BJ (cell line): Measurements from ENCODE around the gene PHYHIPL. TPM values are rescaled to one million over a fixed set of nuclear protein-coding genes. Genes with fewer than 3 reads are reported as not detected.

Experiments
- CTCF ChIA-PET: fragments of 350-600 bp; formaldehyde crosslinking; extraction: SDS; loops from one replicate; lab custom pipeline; 2021; ENCODE audit warnings: antibody characterized with exemption, inconsistent platforms; lab: Yijun Ruan, JAX
- POLR2A ChIA-PET: fragments of 300-600 bp; sonication (Branson Sonifier 250); formaldehyde crosslinking; extraction: SDS; loops from one replicate; lab custom pipeline; 2021; ENCODE audit warnings: antibody characterized with exemption; lab: Charles Lee
- DNase-seq: peaks from one replicate; pipeline ENCODE4 v3.0.0-alpha.2; 2011; ENCODE audit warnings: low read depth
- H3K27me3 ChIP-seq: 2 replicates; pipeline ENCODE4 v1.6.0; 2011; ENCODE audit warnings: low read length; ENCODE audit not compliant: control insufficient read depth, insufficient read depth
- H3K36me3 ChIP-seq: 2 replicates; pipeline ENCODE4 v1.5.1; 2011; ENCODE audit warnings: low read length; ENCODE audit not compliant: control insufficient read depth, insufficient read depth
- H3K4me3 ChIP-seq: 2 replicates; pipeline ENCODE4 v1.5.1; 2011; ENCODE audit warnings: low read depth, mild to moderate bottlenecking, control low read depth, low read length
- CTCF ChIP-seq: IDR thresholded peaks from 2 replicates; pipeline ENCODE4 v1.5.1; 2011; ENCODE audit warnings: low read depth, mild to moderate bottlenecking, control low read depth, inconsistent platforms, low read length, moderate library complexity; ENCODE audit not compliant: insufficient read depth
- polyA plus RNA-seq: library from polyadenylated mRNA; depleted of rRNA; stranded (reverse); fragments of >200 nt; gene quantifications from 2 replicates; pipeline ENCODE4 v1.2.3, GENCODE V29; 2011

The PHYHIPL gene
- polyA plus RNA-seq, 1 experiment = not detected

GRCh38 chr10:59245686-59246085 is 69.2 kb downstream of the PHYHIPL start:
- Histone ChIP-seq H3K27me3 (peaks cover 2% of the 10 kb centered on the region; the same call in 1 of the 2 replicates), H3K4me3 (no peak overlapping the region), H3K36me3 (no peaks in the 10 kb centered on the region)
- no peak for TF ChIP-seq CTCF
- no peak for DNase-seq
- POLR2A ChIA-PET = no interaction called here
- CTCF ChIA-PET = no interaction called here

- H3K27me3 ChIP-seq = no peaks in the 10 kb centered on the region
- CTCF ChIA-PET = no interaction called here
These were observed 76.0 kb downstream of the PHYHIPL start for GRCh38 chr10:59252491-59252890.

GRCh38 chr10:59255463-59255862 is 79.0 kb downstream of the PHYHIPL start:
- Histone ChIP-seq H3K27me3 (no peaks in the 10 kb centered on the region), H3K36me3 (no peaks in the 10 kb centered on the region), H3K4me3 (no peak overlapping the region)
- ChIA-PET CTCF (no interaction called here), POLR2A (no interaction called here)
- DNase-seq = no peak
- no peak for TF ChIP-seq CTCF

More at GRCh38 chr10:59252491-59252890, 76.0 kb downstream of the PHYHIPL start:
- no peak for DNase-seq
- Histone ChIP-seq H3K4me3 (no peak overlapping the region), H3K36me3 (no peaks in the 10 kb centered on the region)
- POLR2A ChIA-PET = no interaction called here
- no peak for TF ChIP-seq CTCF

GRCh38 chr10:59257224-59257623 is 80.8 kb downstream of the PHYHIPL start:
- TF ChIP-seq CTCF = no peak
- ChIA-PET POLR2A (no interaction called here), CTCF (interaction anchor here (1.6 kb wide), 2 partner anchors 364 to 368 kb away, joined by 3 to 4 read pairs; no protein-coding TSS in a partner anchor)
- H3K4me3 ChIP-seq = no peak overlapping the region
- no peaks in the 10 kb centered on the region for H3K36me3 ChIP-seq
- DNase-seq = no peak
- H3K27me3 ChIP-seq = no peaks in the 10 kb centered on the region

GRCh38 chr10:59258890-59259289 is 82.4 kb downstream of the PHYHIPL start:
- H3K4me3 ChIP-seq = no peak overlapping the region
- H3K36me3 ChIP-seq = no peaks in the 10 kb centered on the region
- ChIA-PET POLR2A (no interaction called here), CTCF (interaction anchor here (1.4 kb wide), 1 partner anchor 364 kb away, joined by 3 read pairs; no protein-coding TSS in a partner anchor)
- H3K27me3 ChIP-seq = no peaks in the 10 kb centered on the region
- no peak for DNase-seq
- TF ChIP-seq CTCF = no peak
